K562 (cell line): ENCODE results near the gene UROD. TPM values are rescaled to one million over a fixed set of nuclear protein-coding genes. Genes with fewer than 3 reads are reported as not detected.

Experiments used
- CHCHD3 ChIP-seq: fragments of 250-450 bp; sonication (Bioruptor Pico); IDR thresholded peaks from 2 replicates; pipeline ENCODE4 v2.1.2; 2022; ENCODE audit warnings: mild to moderate bottlenecking
- E2F5 ChIP-seq: sonication (generic); formaldehyde crosslinking; IDR thresholded peaks from 2 replicates; pipeline ENCODE4 v1.8.0; 2022; ENCODE audit warnings: mild to moderate bottlenecking, missing genetic modification reagents
- EP300 ChIP-seq: IDR thresholded peaks from 2 replicates; pipeline ENCODE4 v1.6.1; 2012; ENCODE audit warnings: low read length, improper control_type of control experiment
- HSF4 ChIP-seq: fragments of 250-450 bp; sonication (Bioruptor Pico); IDR thresholded peaks from 2 replicates; pipeline ENCODE4 v2.1.2; 2022; ENCODE audit warnings: mild to moderate bottlenecking, moderate library complexity, borderline replicate concordance
- JUND ChIP-seq, 2 experiments: IDR thresholded peaks; 2 replicates in 1 of 2; 3 replicates in 1 of 2; pipeline ENCODE4 v1.6.1; 2011; ENCODE audit warnings: borderline replicate concordance in 2 of 2, low read depth in 2 of 2, low read length in 2 of 2, improper control_type of control experiment in 1 of 2, missing biosample characterization in 1 of 2, missing genetic modification characterization in 1 of 2, missing genetic modification reagents in 1 of 2
- NFE2 ChIP-seq: IDR thresholded peaks from 2 replicates; pipeline ENCODE4 v1.6.1; 2014; ENCODE audit warnings: antibody characterized with exemption, low read depth
- RERE ChIP-seq: sonication (generic); formaldehyde crosslinking; IDR thresholded peaks from 2 replicates; pipeline ENCODE4 v1.8.0; 2023; ENCODE audit warnings: missing genetic modification reagents, mild to moderate bottlenecking, borderline replicate concordance
- SMAD1 ChIP-seq: fragments of 150-350 bp; IDR thresholded peaks from 2 replicates; pipeline ENCODE4 v1.6.1; 2014; ENCODE audit warnings: low read length, low read depth; ENCODE audit not compliant: partially characterized antibody
- SRSF1 ChIP-seq: fragments of 200-400 bp; formaldehyde crosslinking; IDR thresholded peaks from 2 replicates; pipeline ENCODE4 v1.6.1; 2017; ENCODE audit warnings: mild to moderate bottlenecking, low read depth, low read length, moderate library complexity
- TAF7 ChIP-seq: fragments of 450-650 bp; IDR thresholded peaks from 2 replicates; pipeline ENCODE4 v1.6.1; 2016; ENCODE audit warnings: missing genetic modification characterization, missing compliant biosample characterization
- ZNF318 ChIP-seq, 2 experiments: fragments of 450-650 bp; IDR thresholded peaks; 2 replicates each; pipeline ENCODE4 v1.6.1; 2016; ENCODE audit warnings: mild to moderate bottlenecking in 2 of 2, borderline replicate concordance in 1 of 2, low read depth in 1 of 2, moderate library complexity in 1 of 2
- ZNF668 ChIP-seq: fragments of 250-450 bp; sonication (Bioruptor Pico); IDR thresholded peaks from 2 replicates; pipeline ENCODE4 v1.8.0; 2022; ENCODE audit warnings: mild to moderate bottlenecking, inconsistent platforms
- polyA plus RNA-seq, 8 experiments: library from polyadenylated mRNA; depleted of rRNA in 4 of 8; stranded (reverse) in 5 of 8; unstranded in 3 of 8; fragments of >200 nt; fragmentation: Nextera tagmentation in 2 of 8; fragmentation: Illumina TruSeq in 1 of 8; extraction: Ambion mirVana in 2 of 8; extraction: Trizol in 1 of 8; gene quantifications; 2 replicates each; pipeline versions ENCODE4 v1.2.1 to v1.2.3, GENCODE V29; 2011 to 2014; ENCODE audit warnings: inconsistent platforms in 1 of 8, missing spikeins in 1 of 8
- total RNA-seq, 7 experiments: library from RNA; depleted of rRNA in 6 of 7; stranded (reverse); fragments of >200 nt in 6 of 7; fragmentation: Illumina TruSeq in 2 of 7; extraction: Trizol in 2 of 7; gene quantifications; 2 replicates each; pipeline versions ENCODE4 v1.2.1 to v1.2.3, GENCODE V29; 2011 to 2021; ENCODE audit warnings: low replicate concordance in 1 of 7

The UROD gene
- total and polyA plus RNA-seq, 9 of the 15 experiments (the other 6 are each of a cell fraction or from before 2014, with no cell fraction given): 533 to 2,933 (median 1,100) TPM

- TF ChIP-seq CHCHD3: no peak
- TF ChIP-seq NFE2: 0 out of 2 replicates have a peak, but pooled peaks have one; percentile 24
- TF ChIP-seq RERE (CRISPR knock-in tag): no peak
- peak; percentile 21 for TF ChIP-seq SMAD1
- TF ChIP-seq SRSF1: no peak
- no peak for TF ChIP-seq EP300
- TF ChIP-seq HSF4 (CRISPR knock-in tag): no peak
- 0 out of 2 replicates have a peak, but pooled peaks have one; percentile 15 for TF ChIP-seq E2F5
- no peak for TF ChIP-seq ZNF668 (CRISPR knock-in tag)
- TF ChIP-seq TAF7: no peak
- no peak for TF ChIP-seq ZNF318 (IDR thresholded peaks at IDR 0.05; ENCODE audit: borderline replicate concordance in 1 of 2, low read depth in 1 of 2)
- TF ChIP-seq JUND (IDR thresholded peaks at IDR 0.05; ENCODE audit: borderline replicate concordance, low read depth, low read length): no peak
- peak; percentile 34; the same call in 2 of the 3 replicates for TF ChIP-seq JUND (tag; IDR thresholded peaks at IDR 0.05; ENCODE audit: borderline replicate concordance, low read depth, low read length)
Measured at GRCh38 chr1:45014321-45015028, 2.4 kb downstream of the UROD start (continued).
